Mesendoderm (in vitro differentiated cells): ENCODE measurements around the gene PCDHGA8.
"Not testable (repeated sequence)": the region's sequence is repeated elsewhere in the genome, so short reads cannot be mapped to it uniquely, and the experiment has no call there.

Experiments
- DNase-seq: peaks from one replicate; pipeline ENCODE4 v3.0.0; 2013
- H2AK5ac ChIP-seq: 2 replicates; pipeline ENCODE4 v1.6.1; 2013; ENCODE audit warnings: low read length, inconsistent platforms
- H2BK120ac ChIP-seq: 2 replicates; pipeline ENCODE4 v1.6.1; 2013; ENCODE audit warnings: low read depth, mild to moderate bottlenecking, low read length, moderate library complexity, mixed read lengths
- H2BK15ac ChIP-seq: replicated peaks from 2 replicates; pipeline ENCODE4 v1.6.1; 2013; ENCODE audit warnings: low read depth, mild to moderate bottlenecking, moderate library complexity
- H2BK5ac ChIP-seq: 2 replicates; pipeline ENCODE4 v1.6.1; 2013; ENCODE audit warnings: low read length, inconsistent platforms
- H3K18ac ChIP-seq: 2 replicates; pipeline ENCODE4 v1.6.1; 2013; ENCODE audit warnings: mild to moderate bottlenecking, low read length, mixed read lengths
- H3K23ac ChIP-seq: one replicate; pipeline ENCODE4 v1.6.1; 2013; ENCODE audit warnings: low read length
- H3K27ac ChIP-seq: 2 replicates; pipeline ENCODE4 v1.5.1; 2013; ENCODE audit warnings: low read depth, mild to moderate bottlenecking, inconsistent platforms, low read length, moderate library complexity
- H3K27me3 ChIP-seq: 2 replicates; pipeline ENCODE4 v1.6.1; 2013; ENCODE audit warnings: low read length, control low read depth, mild to moderate bottlenecking, inconsistent platforms; ENCODE audit not compliant: insufficient read depth, poor library complexity
- H3K36me3 ChIP-seq: 2 replicates; pipeline ENCODE4 v1.6.1; 2013; ENCODE audit warnings: low read length, inconsistent platforms; ENCODE audit not compliant: control insufficient read depth, insufficient read depth
- H3K4ac ChIP-seq: one replicate; pipeline ENCODE4 v1.6.1; 2013; ENCODE audit warnings: low read depth, mild to moderate bottlenecking, low read length, moderate library complexity
- H3K4me1 ChIP-seq: 2 replicates; pipeline ENCODE4 v1.6.1; 2013; ENCODE audit warnings: low read depth, low read length, inconsistent platforms; ENCODE audit not compliant: control insufficient read depth
- H3K4me2 ChIP-seq: 2 replicates; pipeline ENCODE4 v1.6.1; 2013; ENCODE audit warnings: low read length
- H3K4me3 ChIP-seq: 2 replicates; pipeline ENCODE4 v1.5.1; 2013; ENCODE audit warnings: mild to moderate bottlenecking, low read length
- H3K56ac ChIP-seq: one replicate; pipeline ENCODE4 v1.6.1; 2013; ENCODE audit warnings: low read length
- H3K79me1 ChIP-seq: 2 replicates; pipeline ENCODE4 v1.6.1; 2013; ENCODE audit warnings: low read length, inconsistent platforms
- H3K79me2 ChIP-seq: 2 replicates; pipeline ENCODE4 v1.6.1; 2013; ENCODE audit warnings: mild to moderate bottlenecking, low read length; ENCODE audit not compliant: control insufficient read depth, insufficient read depth
- H3K9ac ChIP-seq: 2 replicates; pipeline ENCODE4 v1.6.1; 2013; ENCODE audit warnings: low read length, inconsistent platforms
- H4K5ac ChIP-seq: one replicate; pipeline ENCODE4 v1.6.1; 2013; ENCODE audit warnings: low read length
- H4K8ac ChIP-seq: one replicate; pipeline ENCODE4 v1.6.1; 2013; ENCODE audit warnings: low read depth, mild to moderate bottlenecking, control low read depth, low read length, moderate library complexity
- WGBS: extraction: QIAGEN DNeasy Blood & Tissue Kit; methylation state at CpG from one replicate; pipeline ENCODE4 v1.1.7; 2013; ENCODE audit warnings: low lambda C conversion rate, missing lambda C conversion rate; ENCODE audit not compliant: insufficient coverage; ENCODE audit errors: extremely low coverage; 5-methylcytosine and 5-hydroxymethylcytosine counted together

The PCDHGA8 gene

DNA sequence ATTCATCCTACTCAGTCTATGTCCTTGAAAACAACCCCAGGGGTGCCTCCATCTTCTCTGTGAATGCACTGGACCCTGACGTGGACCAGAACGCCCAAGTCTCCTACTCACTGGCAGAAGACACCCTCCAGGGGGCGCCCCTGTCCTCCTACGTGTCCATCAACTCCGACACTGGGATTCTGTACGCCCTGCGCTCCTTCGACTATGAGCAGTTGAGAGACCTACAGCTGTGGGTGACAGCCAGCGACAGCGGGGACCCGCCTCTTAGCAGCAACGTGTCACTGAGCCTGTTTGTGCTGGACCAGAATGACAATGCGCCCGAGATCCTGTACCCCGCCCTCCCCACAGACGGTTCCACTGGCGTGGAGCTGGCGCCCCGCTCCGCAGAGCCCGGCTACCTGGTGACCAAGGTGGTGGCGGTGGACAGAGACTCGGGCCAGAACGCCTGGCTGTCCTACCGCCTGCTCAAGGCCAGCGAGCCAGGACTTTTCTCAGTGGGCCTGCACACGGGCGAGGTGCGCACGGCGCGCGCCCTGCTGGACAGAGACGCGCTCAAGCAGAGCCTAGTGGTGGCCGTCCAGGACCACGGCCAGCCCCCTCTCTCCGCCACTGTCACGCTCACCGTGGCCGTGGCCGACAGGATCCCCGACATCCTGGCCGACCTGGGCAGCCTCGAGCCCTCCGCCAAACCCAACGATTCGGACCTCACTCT is 16.8 kb upstream of the PCDHGA8 start:
- H3K9ac ChIP-seq, H3K79me2 ChIP-seq, H3K79me1 ChIP-seq, H2BK15ac ChIP-seq, H3K4me2 ChIP-seq, H3K4me3 ChIP-seq, H3K36me3 ChIP-seq, H3K27ac ChIP-seq, H3K27me3 ChIP-seq, H4K8ac ChIP-seq, H4K5ac ChIP-seq, H3K56ac ChIP-seq, DNase-seq, H2AK5ac ChIP-seq, H2BK5ac ChIP-seq, H2BK120ac ChIP-seq, H3K23ac ChIP-seq, H3K18ac ChIP-seq, H3K4ac ChIP-seq, H3K4me1 ChIP-seq: not testable (repeated sequence)
- no CpG with 5 or more reads among the region's 48 CpGs for WGBS

DNA sequence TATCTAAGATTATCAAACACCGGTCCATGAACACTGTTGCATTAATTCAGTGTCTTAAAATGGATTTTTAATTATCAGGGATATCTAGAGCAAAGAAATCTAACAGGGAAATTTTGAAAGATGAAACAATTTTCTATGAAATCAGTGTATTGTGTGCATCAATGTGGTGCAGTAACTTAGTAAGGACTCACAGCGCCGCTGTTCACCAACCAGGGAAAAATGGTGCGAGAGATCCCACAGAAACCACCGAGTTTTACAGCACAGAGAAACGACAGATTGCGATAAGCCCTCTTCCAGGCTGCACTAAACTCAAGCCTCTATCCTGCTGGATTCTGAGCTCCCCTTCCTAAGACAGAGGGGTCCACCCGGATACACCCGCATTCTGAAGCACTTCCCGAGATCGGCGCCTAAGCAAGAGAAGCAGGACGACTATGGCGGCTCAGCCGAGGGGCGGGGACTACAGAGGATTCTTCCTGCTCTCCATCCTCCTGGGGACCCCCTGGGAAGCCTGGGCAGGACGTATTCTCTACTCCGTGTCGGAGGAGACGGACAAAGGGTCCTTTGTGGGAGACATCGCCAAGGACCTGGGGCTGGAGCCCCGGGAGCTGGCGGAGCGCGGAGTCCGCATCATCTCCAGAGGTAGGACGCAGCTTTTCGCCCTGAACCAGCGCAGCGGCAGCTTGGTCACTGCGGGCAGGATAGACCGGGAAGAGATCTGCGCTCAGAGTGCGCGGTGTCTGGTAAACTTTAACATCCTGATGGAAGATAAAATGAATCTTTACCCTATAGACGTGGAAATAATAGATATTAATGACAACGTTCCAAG is 9.8 kb upstream of the PCDHGA8 start, which contains the start of gene PCDHGA7:
TSS of gene PCDHGA7 (plus strand) at position 274 of the 826 bp plus-strand sequence. CDS start at position 432, 158 bp downstream.
- no CpG with 5 or more reads among the region's 37 CpGs for WGBS
- H3K4me3 ChIP-seq: no peak within 1 kb of the TSS
- H4K8ac ChIP-seq: no peak within 1 kb of the TSS

DNA sequence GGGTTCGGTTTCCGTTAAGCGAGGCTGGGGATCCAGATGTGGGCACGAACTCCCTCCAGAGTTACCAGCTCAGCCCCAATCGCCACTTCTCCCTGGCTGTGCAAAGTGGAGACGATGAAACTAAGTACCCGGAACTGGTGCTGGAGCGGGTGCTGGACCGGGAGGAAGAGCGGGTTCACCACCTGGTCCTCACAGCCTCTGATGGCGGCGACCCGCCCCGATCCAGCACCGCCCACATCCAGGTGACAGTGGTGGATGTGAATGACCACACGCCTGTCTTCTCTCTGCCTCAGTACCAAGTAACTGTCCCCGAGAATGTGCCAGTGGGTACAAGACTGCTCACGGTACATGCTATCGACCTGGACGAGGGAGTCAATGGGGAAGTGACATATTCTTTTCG is 9.1 kb upstream of the PCDHGA8 start:
- H2BK120ac ChIP-seq: no peak overlapping the region
- DNase-seq: no peak
- no peak overlapping the region for H4K5ac ChIP-seq
- no peak overlapping the region for H3K56ac ChIP-seq
- H2BK5ac ChIP-seq: no peak overlapping the region
- no peak overlapping the region for H3K9ac ChIP-seq
- no peak overlapping the region for H3K4me2 ChIP-seq
- H3K23ac ChIP-seq: no peak overlapping the region
- no peak overlapping the region for H4K8ac ChIP-seq
- H2AK5ac ChIP-seq: no peak overlapping the region
- no peaks in the 10 kb centered on the region for H3K79me1 ChIP-seq
- no peaks in the 10 kb centered on the region for H3K27me3 ChIP-seq
- no CpG with 5 or more reads among the region's 21 CpGs for WGBS
- no peak overlapping the region for H2BK15ac ChIP-seq
- no peaks in the 10 kb centered on the region for H3K36me3 ChIP-seq
- no peak overlapping the region for H3K27ac ChIP-seq
- no peak overlapping the region for H3K4me3 ChIP-seq
- no peak overlapping the region for H3K18ac ChIP-seq
- no peaks in the 10 kb centered on the region for H3K79me2 ChIP-seq
- H3K4me1 ChIP-seq: no peaks in the 10 kb centered on the region
- H3K4ac ChIP-seq: no peak overlapping the region

More for the DNA sequence above, 9.8 kb upstream of the PCDHGA8 start, which contains the start of gene PCDHGA7:
- Histone ChIP-seq H2BK120ac (no peak within 1 kb of the TSS), H3K27me3 (no peaks in the 10 kb centered on the region), H3K9ac (no peak within 1 kb of the TSS), H3K56ac (no peak within 1 kb of the TSS), H3K4ac (no peak within 1 kb of the TSS), H2BK5ac (no peak within 1 kb of the TSS), H3K4me1 (no peaks in the 10 kb centered on the region), H4K5ac (no peak within 1 kb of the TSS), H3K18ac (no peak within 1 kb of the TSS), H2AK5ac (no peak within 1 kb of the TSS), H3K27ac (no peak within 1 kb of the TSS), H3K36me3 (no peaks in the 10 kb centered on the region), H3K4me2 (no peak within 1 kb of the TSS), H3K79me2 (no peaks in the 10 kb centered on the region), H3K79me1 (no peaks in the 10 kb centered on the region), H3K23ac (no peak within 1 kb of the TSS), H2BK15ac (no peak within 1 kb of the TSS)
- DNase-seq: no peak

DNA sequence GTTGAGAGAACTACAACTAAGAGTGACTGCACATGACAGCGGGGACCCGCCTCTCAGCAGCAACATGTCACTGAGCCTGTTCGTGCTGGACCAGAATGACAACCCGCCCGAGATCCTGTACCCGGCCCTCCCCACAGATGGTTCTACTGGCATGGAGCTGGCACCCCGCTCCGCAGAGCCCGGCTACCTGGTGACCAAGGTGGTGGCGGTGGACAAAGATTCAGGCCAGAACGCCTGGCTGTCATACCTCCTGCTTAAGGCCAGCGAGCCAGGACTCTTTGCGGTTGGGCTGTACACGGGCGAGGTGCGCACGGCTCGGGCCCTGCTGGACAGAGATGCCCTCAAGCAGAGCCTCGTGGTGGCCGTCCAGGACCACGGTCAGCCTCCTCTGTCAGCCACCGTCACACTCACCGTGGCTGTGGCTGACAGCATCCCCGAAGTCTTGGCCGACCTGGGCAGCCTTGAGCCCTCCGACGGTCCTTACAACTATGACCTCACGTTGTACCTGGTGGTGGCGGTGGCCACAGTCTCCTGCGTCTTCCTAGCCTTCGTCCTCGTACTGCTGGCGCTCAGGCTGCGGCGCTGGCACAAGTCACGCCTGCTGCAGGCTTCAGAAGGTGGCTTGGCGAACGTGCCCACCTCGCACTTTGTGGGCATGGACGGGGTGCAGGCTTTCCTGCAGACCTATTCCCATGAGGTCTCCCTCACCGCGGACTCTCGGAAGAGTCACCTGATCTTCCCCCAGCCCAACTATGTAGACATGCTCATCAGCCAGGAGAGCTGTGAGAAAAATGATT is 7.8 kb upstream of the PCDHGA8 start:
- no peak for DNase-seq
- H2AK5ac ChIP-seq: no peak overlapping the region
- no peak overlapping the region for H2BK120ac ChIP-seq
- no peak overlapping the region for H3K4me2 ChIP-seq
- H3K79me1 ChIP-seq: no peaks in the 10 kb centered on the region
- no peak overlapping the region for H3K23ac ChIP-seq
- no peak overlapping the region for H3K9ac ChIP-seq
- H4K8ac ChIP-seq: no peak overlapping the region
- no peak overlapping the region for H3K56ac ChIP-seq
- H3K27me3 ChIP-seq: no peaks in the 10 kb centered on the region
- no peak overlapping the region for H2BK5ac ChIP-seq
- H3K27ac ChIP-seq: no peak overlapping the region
- no peak overlapping the region for H3K4ac ChIP-seq
- no peaks in the 10 kb centered on the region for H3K36me3 ChIP-seq
- H3K18ac ChIP-seq: no peak overlapping the region
- no peaks in the 10 kb centered on the region for H3K4me1 ChIP-seq
- no peaks in the 10 kb centered on the region for H3K79me2 ChIP-seq
- H2BK15ac ChIP-seq: no peak overlapping the region
- H3K4me3 ChIP-seq: no peak overlapping the region
- no peak overlapping the region for H4K5ac ChIP-seq
- WGBS: no CpG with 5 or more reads among the region's 43 CpGs

DNA sequence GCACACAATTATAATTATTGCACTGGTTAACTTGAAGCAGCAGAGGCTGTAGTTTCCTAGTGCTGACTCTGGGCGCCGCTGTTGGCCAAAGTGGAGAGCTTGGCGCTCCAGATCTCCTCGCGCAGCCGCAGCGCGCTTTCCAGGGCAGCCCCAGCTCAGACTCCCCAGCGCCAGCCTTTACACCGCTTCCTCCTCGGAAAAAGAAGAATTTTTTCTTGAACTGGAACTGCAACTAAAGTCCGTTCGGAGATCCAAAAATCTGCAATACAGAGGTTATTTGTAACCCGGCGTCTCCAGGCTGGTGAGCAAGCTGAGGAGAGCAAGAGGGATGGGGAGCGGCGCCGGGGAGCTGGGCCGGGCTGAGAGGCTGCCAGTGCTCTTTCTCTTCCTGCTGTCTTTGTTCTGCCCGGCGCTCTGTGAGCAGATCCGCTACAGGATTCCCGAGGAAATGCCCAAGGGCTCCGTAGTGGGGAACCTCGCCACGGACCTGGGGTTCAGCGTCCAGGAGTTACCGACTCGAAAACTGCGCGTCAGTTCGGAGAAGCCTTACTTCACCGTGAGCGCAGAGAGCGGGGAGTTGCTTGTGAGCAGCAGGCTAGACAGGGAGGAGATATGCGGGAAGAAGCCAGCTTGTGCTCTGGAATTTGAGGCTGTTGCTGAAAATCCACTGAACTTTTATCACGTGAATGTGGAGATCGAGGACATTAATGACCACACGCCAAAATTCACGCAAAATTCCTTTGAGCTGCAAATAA is 4.7 kb upstream of the PCDHGA8 start, which contains the start of gene PCDHGB4:
TSS of gene PCDHGB4 (plus strand) at position 142 of the 755 bp plus-strand sequence. CDS start at position 329, 187 bp downstream.
- not testable (repeated sequence) for H4K5ac ChIP-seq, H3K27me3 ChIP-seq, H2BK15ac ChIP-seq, H4K8ac ChIP-seq, H2BK120ac ChIP-seq, H3K79me1 ChIP-seq, H2BK5ac ChIP-seq, H2AK5ac ChIP-seq, H3K27ac ChIP-seq, H3K9ac ChIP-seq, H3K18ac ChIP-seq, H3K4me3 ChIP-seq, H3K4me2 ChIP-seq, H3K4ac ChIP-seq, H3K79me2 ChIP-seq, H3K4me1 ChIP-seq, H3K23ac ChIP-seq, H3K56ac ChIP-seq, H3K36me3 ChIP-seq
- DNase-seq: peak; percentile 65
- WGBS: no CpG with 5 or more reads among the region's 40 CpGs
